Activated CD4-positive, CD25-positive, alpha-beta regulatory T cell treated with anti-CD3 and anti-CD28 coated beads, Interleukin-2, amount 50 U/mL, for 24 hours (primary cell): Measurements from ENCODE around the gene HMGXB3.

Experiments
- ATAC-seq, 2 donors: fragments of 150-1000 bp; cut with Tn5 transposase; one replicate each; pipeline ENCODE4 v1.10.0; 2021; ENCODE audit warnings: mild to moderate bottlenecking in 1 of 2, moderate library complexity in 1 of 2

HMGXB3 gene, protein sequence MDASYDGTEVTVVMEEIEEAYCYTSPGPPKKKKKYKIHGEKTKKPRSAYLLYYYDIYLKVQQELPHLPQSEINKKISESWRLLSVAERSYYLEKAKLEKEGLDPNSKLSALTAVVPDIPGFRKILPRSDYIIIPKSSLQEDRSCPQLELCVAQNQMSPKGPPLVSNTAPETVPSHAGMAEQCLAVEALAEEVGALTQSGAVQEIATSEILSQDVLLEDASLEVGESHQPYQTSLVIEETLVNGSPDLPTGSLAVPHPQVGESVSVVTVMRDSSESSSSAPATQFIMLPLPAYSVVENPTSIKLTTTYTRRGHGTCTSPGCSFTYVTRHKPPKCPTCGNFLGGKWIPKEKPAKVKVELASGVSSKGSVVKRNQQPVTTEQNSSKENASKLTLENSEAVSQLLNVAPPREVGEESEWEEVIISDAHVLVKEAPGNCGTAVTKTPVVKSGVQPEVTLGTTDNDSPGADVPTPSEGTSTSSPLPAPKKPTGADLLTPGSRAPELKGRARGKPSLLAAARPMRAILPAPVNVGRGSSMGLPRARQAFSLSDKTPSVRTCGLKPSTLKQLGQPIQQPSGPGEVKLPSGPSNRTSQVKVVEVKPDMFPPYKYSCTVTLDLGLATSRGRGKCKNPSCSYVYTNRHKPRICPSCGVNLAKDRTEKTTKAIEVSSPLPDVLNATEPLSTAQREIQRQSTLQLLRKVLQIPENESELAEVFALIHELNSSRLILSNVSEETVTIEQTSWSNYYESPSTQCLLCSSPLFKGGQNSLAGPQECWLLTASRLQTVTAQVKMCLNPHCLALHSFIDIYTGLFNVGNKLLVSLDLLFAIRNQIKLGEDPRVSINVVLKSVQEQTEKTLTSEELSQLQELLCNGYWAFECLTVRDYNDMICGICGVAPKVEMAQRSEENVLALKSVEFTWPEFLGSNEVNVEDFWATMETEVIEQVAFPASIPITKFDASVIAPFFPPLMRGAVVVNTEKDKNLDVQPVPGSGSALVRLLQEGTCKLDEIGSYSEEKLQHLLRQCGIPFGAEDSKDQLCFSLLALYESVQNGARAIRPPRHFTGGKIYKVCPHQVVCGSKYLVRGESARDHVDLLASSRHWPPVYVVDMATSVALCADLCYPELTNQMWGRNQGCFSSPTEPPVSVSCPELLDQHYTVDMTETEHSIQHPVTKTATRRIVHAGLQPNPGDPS (N-terminal part only)

GRCh38 chr5:150000256-150000989, at the start of gene HMGXB3, which contains the start of gene TIGD6:
Gene HMGXB3 (plus strand): TSS chr5:150000739. CDS start chr5:150004853, 4,114 bp downstream.
Gene TIGD6 (minus strand): TSS chr5:150000654. CDS start chr5:149996348, 4,306 bp downstream.
- peak; percentile 91 to 92 for ATAC-seq

GRCh38 chr5:149951138-149951749, 49.3 kb upstream of the HMGXB3 start:
- no peak for ATAC-seq

DNA sequence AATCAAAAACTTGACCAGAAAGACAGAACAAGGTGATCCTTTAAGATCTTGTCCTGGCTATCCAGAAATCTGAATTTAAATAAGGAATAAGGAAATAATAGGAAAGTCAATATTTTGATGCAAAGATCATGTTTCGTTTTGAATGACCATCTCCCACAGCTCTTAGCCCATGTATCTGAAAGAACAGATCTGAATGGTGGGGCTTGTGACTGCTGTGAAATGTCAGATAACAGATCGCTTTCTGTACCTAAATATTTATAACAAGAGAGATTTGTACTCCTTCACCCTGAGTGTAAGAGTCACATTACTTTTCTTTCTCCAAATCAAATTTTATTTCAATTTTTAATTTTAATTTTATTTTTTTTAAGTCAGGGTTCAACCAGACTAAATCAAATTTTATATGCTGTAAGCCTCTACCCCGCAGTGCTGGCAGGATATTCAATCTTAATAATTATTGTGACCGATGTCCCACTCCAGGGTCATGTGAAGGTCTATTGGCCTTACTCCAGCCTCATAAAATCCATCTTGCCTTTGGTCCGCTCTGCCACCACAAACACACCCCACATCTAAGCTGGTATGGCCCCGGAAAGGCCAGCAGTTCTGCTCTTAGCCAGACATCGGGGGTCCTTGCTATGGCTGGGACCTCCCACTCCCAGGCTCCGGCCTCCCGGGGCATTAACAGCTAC, 47.0 kb upstream of the HMGXB3 start:
- ATAC-seq = no peak

- no peak for ATAC-seq
These were observed 45.7 kb upstream of the HMGXB3 start for GRCh38 chr5:149954798-149955197.

DNA sequence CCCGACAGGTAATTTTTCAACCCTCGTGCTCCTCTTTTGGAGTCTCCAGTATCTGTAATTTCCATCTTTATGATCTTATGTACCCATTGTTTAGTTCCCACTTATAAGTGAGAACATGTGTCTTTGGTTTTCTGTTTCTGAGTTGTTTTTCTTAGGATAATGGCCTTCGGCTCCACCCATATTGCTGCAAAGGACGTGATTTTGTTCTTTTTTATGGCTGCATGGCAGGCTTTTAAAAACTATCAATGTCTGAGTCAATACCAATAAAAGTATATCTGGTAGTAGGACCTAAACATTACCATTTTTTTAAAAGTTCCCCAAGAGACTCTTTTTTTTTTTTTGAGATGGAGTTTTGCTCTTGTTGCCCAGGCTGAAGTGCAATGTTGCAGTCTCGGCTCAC, 43.9 kb upstream of the HMGXB3 start:
- no peak for ATAC-seq

- ATAC-seq = no peak
These were observed 42.7 kb upstream of the HMGXB3 start for GRCh38 chr5:149957855-149958254.

DNA sequence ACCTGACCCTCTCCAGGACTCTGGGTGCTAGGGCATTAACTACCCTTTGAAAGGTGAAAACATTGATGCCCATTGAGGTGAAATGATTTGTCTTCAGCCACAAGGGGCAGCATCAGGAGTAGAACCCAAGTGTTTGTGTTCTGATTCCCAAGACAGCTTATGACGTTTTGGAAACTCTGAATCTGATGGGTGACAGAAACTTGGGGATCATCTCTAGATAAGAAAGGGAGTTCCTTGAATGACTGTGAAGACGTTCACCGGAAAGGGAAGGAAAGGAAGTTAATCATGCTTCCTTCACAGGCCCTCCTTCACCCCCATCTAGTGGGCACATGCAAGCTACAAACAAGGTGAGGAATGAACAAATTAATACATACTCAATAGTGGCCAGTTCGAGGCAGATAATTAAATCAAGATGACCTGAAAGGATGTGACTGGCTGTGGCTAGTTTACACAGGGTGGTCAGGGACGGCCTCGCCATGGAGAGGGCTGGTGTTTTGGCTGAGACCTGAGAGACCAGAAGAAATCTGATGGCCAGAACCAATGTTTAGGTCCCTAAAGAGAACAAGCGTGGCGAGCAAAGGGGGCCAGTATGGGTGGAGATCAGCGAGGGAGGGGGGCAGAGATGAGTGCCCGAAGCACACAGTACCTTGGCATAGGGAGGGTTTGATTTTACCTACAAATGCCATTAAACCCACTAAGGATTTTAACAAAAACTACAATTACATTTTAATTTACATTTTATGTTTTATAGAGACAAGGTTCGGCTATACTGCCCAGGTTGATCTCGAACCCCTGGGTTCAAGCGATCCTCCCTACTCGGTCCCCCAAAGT, 40.9 kb upstream of the HMGXB3 start:
- ATAC-seq = peak; percentile 34 to 44

DNA sequence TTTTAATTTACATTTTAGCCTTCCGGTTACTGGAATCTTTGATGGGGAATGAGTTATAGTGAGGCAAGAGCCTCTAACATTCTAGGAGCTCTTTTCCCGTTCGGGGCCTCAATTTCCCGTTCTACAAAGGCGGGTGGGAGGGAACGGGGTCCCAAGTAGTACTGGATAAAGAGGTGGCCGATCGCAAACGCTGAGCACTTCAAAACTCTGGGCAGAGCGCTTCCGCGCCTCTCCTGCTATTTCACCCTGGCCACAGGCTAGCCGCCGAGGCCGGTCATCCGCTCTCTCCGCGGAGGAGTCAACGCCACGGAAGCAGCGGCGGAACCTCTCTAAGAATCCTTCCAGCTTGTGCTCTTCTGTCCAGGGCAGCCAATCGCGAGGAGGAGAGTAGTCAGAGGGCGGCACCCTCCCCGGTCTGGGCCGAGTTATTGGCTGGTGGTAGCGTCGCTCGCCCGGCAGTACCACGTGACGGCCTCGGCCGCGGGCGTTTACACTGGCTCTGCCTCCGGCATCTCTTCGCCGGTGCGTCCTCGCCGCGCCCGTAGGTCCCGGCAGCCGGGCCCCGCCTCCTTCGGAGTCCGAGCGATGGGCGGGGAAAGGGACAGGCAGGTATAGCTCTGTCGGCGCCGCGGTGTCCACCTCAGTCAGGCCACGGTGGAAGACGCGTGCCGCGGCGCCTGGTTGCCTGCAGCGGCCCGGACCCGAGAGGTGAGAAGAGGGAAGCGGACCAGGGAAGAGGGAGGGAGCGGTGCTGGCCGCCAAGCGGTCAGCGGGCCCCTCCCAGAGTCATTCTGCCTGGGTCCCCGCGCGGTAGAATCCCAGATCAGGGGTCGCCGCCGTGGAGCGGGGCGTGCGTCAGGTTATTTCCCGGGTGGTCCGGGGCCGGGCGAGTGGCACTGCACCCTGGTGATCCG, 40.0 kb upstream of the HMGXB3 start, which contains the start of gene SLC26A2:
TSS of gene SLC26A2 (plus strand) at position 487 of the 914 bp plus-strand sequence. CDS start 16,895 bp downstream, outside the sequence.
- peak; percentile 99 for ATAC-seq

DNA sequence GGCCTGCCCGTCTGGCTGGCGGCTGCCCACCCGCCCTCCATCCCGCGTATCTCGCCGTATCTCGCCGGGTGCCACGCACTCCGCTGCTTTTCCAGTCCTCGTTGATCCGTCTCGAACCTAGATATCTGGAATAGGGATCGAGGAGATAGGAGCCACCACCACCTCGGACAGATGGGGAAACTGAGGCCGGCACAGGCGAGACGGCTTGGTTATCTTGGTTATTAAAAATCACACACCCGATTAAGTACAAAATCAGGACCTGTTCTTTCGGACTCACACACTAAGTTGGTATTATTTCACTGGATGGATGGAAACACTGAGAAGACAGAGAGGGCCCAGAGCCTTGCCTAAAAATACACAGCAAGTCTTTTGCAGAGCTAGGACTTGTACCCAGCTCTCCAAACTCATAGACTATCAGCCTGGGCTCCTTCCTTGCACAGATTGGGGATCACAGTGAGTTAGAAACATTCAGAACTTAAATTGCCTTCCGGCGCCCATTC, 39.3 kb upstream of the HMGXB3 start:
- no peak for ATAC-seq

GRCh38 chr5:149961957-149962409, 38.6 kb upstream of the HMGXB3 start:
- no peak for ATAC-seq

DNA sequence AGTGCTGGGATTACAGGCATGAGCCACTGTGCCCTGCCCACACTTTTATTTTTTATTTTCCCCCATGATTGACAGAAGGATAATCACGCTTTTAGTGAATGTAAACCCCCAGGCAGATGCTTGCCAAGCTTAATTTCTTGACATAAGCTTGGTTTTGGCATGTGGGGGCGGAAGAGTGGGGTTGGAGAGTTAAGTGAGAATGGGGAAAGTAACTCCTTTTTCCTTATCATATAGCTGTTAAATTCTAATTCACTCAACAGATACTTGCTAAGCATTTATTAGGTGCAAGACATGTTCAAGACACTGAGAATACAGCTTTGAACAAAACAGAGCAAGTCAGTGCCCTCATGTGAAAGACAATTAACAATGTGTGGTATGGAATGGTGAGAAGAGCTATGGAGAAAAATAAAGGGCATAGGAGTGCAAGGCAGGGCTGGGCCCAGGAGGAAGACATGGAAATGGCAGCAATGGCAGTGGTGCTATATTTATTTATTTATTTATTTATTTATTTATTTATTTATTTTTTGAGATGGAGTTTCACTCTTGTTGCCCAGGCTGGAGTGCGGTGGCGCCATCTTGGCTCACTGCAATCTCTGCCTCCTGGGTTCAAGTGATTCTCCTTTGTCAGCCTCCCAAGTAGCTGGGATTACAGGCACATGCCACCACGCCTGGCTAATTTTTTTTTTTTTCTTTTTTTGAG, 37.8 kb upstream of the HMGXB3 start:
- no peak for ATAC-seq

- ATAC-seq = no peak
These were observed 36.8 kb upstream of the HMGXB3 start for GRCh38 chr5:149963729-149964128.

DNA sequence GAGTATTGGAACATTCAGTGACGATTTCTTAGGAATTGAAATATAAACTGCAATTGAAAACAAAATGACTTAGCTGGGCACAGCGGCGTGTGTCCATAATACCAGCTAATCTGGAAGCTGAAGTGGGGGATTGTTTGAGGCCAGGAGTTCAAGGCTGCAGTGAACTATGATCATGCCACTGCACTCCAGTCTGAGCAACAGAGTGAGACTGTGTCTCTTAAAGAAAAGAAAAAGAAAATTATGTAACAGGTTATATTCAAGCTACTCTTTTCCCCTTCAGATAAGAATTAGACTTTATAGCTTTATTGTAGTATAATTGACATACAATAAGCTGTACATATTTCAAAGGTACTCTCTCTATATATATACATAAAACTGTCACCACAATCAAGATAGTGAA, 33.6 kb upstream of the HMGXB3 start:
- ATAC-seq = no peak

GRCh38 chr5:149969181-149969930, 31.2 kb upstream of the HMGXB3 start:
- no peak for ATAC-seq

- ATAC-seq = no peak
These were observed 25.1 kb upstream of the HMGXB3 start for GRCh38 chr5:149975409-149975808.

- no peak for ATAC-seq
These were observed 20.6 kb upstream of the HMGXB3 start for GRCh38 chr5:149979896-149980295.

- ATAC-seq = no peak
These were observed 19.3 kb upstream of the HMGXB3 start for GRCh38 chr5:149981206-149981605.
